Measurements from ENCODE around the gene TMEM176A.

TMEM176A gene

GRCh38 chr7:150780292-150780691, 20.3 kb upstream of the TMEM176A start:
- H3K4me3 ChIP-seq (ENCODE audit: low read length), result no peak overlapping the region
- TF ChIP-seq ZNF274 (IDR thresholded peaks at IDR 0.05; ENCODE audit: low read depth, low read length), result no peak

DNA sequence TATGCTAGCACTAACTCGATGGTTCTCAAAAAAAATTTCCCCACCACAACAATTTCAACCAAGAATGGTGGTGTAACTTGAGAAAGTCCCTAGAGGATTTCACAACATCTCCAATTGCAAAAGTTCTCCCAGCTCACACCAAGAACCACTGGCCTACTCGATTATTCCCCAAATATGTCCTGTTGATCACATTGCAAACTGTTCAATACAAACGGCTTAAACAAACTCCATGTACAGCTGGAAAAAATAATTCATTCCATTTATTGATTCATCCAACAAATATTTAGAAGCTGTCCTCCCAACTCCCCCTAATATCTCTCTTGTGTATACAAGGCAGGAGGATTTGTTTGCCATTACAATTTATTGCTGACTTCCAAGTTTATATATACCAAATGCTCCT, 19.5 kb upstream of the TMEM176A start:
- H3K4me3 ChIP-seq (ENCODE audit: low read length), result no peak overlapping the region
- TF ChIP-seq ZNF274 (IDR thresholded peaks at IDR 0.05; ENCODE audit: low read depth, low read length), result no peak

DNA sequence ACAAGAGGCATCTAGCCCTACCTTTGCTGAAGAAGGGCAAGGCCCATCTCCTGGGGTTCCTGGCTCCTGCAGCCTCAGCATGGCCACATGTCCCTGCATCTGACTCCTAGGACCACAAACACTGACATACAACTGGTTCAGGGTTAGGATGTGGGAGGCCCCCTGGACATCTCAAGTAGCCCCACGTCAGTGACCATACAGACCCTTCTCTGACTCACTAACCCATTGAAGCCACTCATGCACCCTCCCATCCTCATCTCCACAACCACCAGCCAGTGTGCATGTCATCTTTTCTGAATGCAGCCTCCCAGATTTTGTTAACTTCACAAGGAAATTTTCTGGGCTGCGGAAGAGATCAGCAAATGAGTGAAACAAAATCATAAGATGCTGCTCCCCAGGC, 18.6 kb upstream of the TMEM176A start:
- TF ChIP-seq ZNF274 (IDR thresholded peaks at IDR 0.05; ENCODE audit: low read depth, low read length), result no peak

GRCh38 chr7:150784120-150784736, 16.3 kb upstream of the TMEM176A start:
- no peak for TF ChIP-seq ZNF274 (IDR thresholded peaks at IDR 0.05; ENCODE audit: low read depth, low read length)
- no peak overlapping the region for H3K4me3 ChIP-seq (ENCODE audit: low read length)

More for the DNA sequence above, 18.6 kb upstream of the TMEM176A start:
- no peak overlapping the region for H3K4me3 ChIP-seq (ENCODE audit: low read length)

DNA sequence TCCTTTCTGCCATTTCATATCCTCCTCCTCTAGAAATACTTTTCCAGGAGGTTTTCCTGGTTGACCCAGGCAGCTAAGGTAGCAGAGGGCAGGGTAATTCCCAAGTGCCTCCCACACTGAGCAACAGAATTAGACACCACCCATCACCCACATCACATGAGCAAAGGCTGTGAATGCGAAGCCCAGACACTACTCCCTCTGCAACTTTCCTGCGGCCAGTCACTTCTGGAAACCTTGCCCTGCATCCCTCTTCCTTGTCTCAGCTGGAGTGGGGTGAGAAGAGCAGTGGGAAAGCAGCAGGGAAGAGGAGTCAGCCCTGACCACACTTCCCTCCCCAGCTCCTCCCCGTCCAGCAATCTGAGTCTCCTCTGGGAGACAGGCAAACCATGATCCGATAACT, 15.6 kb upstream of the TMEM176A start:
- no peak for TF ChIP-seq ZNF274 (IDR thresholded peaks at IDR 0.05; ENCODE audit: low read depth, low read length)
- H3K4me3 ChIP-seq (ENCODE audit: low read length), result no peak overlapping the region

GRCh38 chr7:150787321-150788281, 13.0 kb upstream of the TMEM176A start:
- TF ChIP-seq ZNF274 (IDR thresholded peaks at IDR 0.05; ENCODE audit: low read depth, low read length), result no peak
- no peak overlapping the region for H3K4me3 ChIP-seq (ENCODE audit: low read length)

DNA sequence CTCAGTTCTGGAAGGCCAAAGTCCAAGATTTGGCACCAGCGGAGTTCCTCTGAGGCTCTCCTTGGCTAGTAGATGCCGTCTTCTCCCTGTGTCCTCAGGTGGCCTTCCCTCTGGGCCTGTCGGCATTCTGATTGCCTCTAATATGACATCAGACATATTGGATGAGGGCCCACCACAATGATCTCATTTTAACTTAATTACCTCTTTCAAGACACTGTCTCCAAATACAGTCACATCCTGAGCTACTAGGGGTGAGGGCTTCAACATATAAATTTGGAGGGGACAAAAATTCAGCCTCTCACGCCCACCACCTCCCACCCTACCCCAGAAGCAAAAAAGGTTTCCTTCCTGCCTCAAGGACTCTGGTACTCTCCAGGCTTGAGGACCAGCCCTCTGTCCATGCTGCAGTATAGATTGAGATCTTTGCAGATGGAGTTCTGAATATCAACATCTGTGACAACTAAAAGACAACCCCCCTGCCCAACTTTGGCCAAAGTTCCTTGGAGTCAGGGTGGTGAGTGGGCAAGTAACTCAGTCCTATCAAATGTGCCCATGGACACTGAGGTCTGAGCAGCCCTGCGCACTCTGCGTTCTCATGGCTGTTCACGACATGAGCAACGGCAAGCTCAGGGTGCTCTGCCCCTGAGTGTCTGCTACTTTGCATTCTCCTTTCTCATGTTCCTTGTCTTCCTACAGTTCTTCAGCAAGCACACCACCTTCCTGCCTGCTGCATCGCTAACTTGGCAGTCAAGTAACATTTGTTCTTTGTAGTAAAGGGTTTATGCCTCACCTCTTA, 11.9 kb upstream of the TMEM176A start:
- no peak for TF ChIP-seq ZNF274 (IDR thresholded peaks at IDR 0.05; ENCODE audit: low read depth, low read length)
- no peak overlapping the region for H3K4me3 ChIP-seq (ENCODE audit: low read length)

DNA sequence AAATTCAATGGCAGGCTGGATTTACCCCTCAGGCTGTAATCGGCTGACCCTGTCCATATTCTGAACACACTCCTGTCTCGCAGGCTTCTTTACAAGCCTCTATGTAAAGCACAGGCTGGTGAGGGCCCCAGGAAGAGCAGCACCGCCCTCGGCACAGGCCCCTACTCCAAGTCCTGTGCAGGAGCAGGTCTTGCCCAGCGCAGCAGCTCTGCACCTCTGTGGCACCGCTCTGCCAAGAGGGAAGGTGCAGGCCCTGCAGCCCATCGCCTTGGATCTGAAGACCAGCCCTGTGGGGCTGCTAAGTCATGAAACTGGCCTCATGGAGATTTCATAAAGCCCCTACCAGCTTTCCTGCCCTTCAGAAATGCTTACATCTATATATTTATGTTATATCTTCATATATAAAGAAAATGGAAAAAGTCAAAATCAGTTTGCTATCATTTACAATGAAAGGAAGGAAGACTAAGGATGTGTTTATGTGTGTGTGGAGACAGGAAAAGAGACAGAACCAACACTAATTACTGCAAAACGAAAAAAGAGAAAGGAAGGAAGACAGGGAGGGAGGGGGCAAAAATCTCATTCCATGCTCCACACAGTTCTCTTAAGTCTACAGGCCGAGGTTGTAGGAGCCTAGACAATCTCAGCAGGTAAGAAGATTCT, 10.0 kb upstream of the TMEM176A start:
- TF ChIP-seq ZNF274 (IDR thresholded peaks at IDR 0.05; ENCODE audit: low read depth, low read length), result no peak

GRCh38 chr7:150791304-150791703, 9.3 kb upstream of the TMEM176A start:
- no peak overlapping the region for H3K4me3 ChIP-seq (ENCODE audit: low read length)
- TF ChIP-seq ZNF274 (IDR thresholded peaks at IDR 0.05; ENCODE audit: low read depth, low read length), result no peak

More for the DNA sequence above, 10.0 kb upstream of the TMEM176A start:
- H3K4me3 ChIP-seq (ENCODE audit: low read length), result no peak overlapping the region

DNA sequence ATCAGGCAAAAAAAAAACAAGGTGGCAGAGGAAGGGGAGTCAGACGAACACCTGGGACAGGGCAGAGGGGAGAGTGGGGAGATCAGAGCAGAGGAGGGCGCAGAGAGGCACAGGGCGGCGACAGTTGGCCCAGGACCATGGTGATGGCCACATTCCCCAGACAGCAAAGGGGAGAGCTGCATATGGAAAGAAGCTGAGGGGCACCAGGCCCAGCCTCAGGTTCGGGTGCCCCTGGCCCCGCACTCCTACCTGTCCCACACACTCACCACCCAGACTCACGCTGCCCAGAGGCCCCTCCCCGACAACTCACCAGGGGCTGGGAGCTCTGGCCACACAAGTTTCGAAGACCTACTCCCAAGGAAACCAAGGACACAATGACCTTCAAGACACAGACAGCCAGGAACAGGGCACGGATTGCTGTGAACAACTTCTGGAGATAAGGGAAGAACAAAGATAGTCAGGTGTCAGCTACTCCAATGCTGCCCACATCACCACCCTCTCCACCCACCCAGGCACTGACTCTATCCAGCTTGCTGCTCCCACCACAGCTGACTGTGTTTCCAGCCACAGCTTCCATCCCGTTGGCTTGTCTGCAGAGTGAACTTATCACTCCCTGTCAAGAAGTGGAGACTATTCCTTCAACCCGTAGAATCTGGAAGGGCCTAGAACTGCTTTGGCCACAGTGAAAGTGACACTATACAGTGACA, 8.7 kb upstream of the TMEM176A start:
- TF ChIP-seq ZNF274 (IDR thresholded peaks at IDR 0.05; ENCODE audit: low read depth, low read length), result no peak
- H3K4me3 ChIP-seq (ENCODE audit: low read length), result no peak overlapping the region

DNA sequence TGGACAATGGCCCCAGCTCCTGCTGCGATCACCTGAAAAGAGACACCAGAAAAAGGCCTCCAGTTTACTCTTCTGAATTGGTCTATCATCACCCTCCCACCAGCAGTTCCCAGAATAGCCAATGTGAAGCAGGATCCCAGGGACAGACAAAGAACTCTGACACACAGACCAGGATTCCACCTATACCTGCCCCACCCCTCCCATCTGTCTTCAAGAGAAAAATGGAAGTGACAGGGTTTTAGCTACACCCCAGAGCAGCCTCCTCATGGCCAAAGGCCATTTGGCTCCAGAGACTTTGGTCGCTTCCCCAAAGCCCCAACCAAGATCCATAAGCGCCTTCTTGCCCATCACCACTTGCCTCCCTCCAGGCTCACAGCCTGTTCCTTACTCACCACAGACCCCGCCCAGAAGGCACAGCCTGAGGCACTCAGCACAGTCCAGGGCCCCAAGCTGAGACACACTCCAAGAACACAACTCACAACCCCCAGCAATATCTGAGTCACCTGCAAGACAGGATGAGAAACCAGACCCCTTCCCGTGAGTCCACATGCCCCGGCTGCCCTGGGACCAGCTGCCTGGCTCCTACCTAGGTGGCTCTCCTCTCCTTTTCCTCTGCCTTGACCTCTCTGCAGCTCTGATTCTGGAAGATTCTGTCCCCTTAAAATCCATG, 6.9 kb upstream of the TMEM176A start:
- no peak overlapping the region for H3K4me3 ChIP-seq (ENCODE audit: low read length)
- TF ChIP-seq ZNF274 (IDR thresholded peaks at IDR 0.05; ENCODE audit: low read depth, low read length), result no peak

- no peak for TF ChIP-seq ZNF274 (IDR thresholded peaks at IDR 0.05; ENCODE audit: low read depth, low read length)
- H3K4me3 ChIP-seq (ENCODE audit: low read length), result no peak overlapping the region
Observed at GRCh38 chr7:150797661-150798060, 2.9 kb upstream of the TMEM176A start.

GRCh38 chr7:150799156-150799555, 1.4 kb upstream of the TMEM176A start:
- no peak overlapping the region for H3K4me3 ChIP-seq (ENCODE audit: low read length)
- no peak for TF ChIP-seq ZNF274 (IDR thresholded peaks at IDR 0.05; ENCODE audit: low read depth, low read length)

Measured in GM08714 (cell line).